ENCODE data around the gene UBAC1. TPM values are rescaled to one million over a fixed set of nuclear protein-coding genes. Genes with fewer than 3 reads are reported as not detected.
"Not testable (repeated sequence)": the region's sequence is repeated elsewhere in the genome, so short reads cannot be mapped to it uniquely, and the experiment has no call there.

UBAC1 gene
- total RNA-seq, 2 experiments from 2014 or later, result 41.7 to 42.8 TPM

DNA sequence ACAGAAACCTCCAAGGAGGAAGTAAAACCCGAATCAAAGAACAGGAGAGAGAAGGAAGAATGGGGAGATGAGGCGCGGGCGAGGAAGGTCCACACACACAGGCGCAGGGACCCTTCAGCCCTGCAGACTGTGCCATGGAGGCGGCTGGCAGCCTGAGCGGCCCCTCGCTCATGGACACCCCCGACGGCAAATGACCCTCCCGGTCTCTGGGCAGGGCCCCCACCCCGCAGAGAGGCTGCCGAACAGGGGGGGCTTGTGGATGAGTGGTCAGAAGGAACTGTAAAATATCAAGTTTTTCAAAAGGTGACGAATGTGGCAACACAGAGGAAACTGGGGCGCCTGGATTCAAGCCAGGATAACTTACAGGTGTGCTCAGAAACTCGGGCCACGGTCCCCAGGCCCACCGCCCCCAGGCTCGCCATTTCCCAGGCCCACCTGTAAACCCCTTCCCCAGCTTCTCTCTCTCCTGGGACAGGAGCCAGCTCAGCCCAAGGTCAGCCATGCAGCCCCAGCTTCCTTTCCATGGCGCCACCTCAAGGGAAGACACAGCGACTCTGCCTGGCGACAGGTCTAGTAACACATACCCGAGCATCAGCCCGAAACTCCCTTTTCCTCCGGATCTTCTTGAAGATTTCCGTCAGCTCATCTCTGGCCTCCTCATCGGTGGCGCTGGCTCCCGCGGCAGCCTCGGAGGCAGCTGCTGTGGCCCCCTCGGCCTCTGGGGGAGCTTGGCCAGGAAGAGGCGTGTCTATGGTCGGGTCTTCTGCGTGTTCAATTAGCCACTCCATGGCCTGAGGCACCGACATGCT lies 16.5 kb downstream of the UBAC1 start:
- intact Hi-C loops (cut with DNase I, micrococcal nuclease), result no loop called here
- H3K27ac Mint-ChIP-seq, result no peak overlapping the region
- POLR2A ChIA-PET, result no interaction called here
- no peak for DNase-seq
- no peaks in the 10 kb centered on the region for H3K27me3 Mint-ChIP-seq
- no peak for ATAC-seq
- peaks cover 61% of the 10 kb centered on the region for H3K36me3 Mint-ChIP-seq (ENCODE audit: low read depth)
- no peaks in the 10 kb centered on the region for H3K9me3 Mint-ChIP-seq (ENCODE audit: low read depth)
- H3K4me3 Mint-ChIP-seq, result no peak overlapping the region
- H3K4me1 Mint-ChIP-seq, result peaks cover 7% of the 10 kb centered on the region
- CTCF ChIA-PET, result interaction anchor here (1.0 kb wide), 1 partner anchor 47 kb away, joined by 4 read pairs; no protein-coding TSS in a partner anchor

DNA sequence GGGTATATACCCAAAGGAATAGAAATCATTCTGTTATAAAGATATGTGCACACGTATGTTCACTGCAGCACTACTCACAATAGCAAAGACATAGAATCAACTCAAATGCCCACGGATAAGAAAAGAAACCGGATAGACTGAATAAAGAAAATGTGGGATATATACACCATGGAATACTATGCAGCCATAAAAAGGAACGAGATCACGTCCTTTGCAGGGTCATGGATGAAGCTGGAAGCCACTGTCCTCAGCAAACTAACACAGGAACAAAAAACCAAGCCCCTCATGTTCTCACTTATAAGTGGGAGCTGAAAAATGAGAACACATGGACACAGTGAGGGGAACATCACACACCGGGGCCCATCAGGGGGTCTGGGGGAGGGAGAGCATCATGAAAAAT lies 17.6 kb downstream of the UBAC1 start:
- H3K4me3 Mint-ChIP-seq; ATAC-seq; DNase-seq; H3K9me3 Mint-ChIP-seq (ENCODE audit: low read depth); POLR2A ChIA-PET; H3K4me1 Mint-ChIP-seq; intact Hi-C loops (cut with DNase I, micrococcal nuclease); CTCF ChIA-PET; H3K27me3 Mint-ChIP-seq; H3K27ac Mint-ChIP-seq: not testable (repeated sequence)
- peaks cover 63% of the 10 kb centered on the region for H3K36me3 Mint-ChIP-seq (ENCODE audit: low read depth)

DNA sequence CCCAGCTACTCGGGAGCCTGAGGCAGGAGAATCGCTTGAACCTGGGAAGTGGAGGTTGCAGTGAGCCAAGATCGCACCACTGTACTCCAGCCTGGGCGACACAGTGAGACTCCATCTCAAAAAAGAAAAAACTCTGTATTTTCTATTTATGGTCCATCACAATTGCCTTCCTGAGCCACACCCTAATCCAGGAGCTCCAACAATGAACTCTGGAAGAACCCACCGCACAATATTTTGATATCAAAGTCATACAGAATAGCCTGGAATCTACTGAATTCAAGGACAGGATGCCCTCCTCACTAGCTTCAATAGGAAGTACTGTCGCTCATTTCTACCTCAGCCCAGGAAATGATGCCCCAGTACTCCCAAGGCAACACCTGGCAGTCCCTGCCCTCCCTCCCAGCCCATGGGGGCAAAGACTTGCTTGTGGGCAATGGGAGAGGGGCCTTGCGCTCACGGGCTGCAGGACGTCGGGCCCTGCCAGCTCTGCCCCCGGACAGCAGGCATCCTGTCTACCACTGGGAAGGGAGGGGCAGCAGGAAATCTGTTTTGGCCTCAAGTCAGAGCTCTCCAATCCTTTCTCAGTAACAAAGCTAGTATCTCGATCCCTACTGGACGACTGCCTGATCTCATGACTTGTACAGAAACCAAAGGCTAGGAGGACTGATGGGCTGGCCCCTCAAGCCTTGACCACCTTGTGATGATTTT lies 19.7 kb downstream of the UBAC1 start:
- H3K36me3 Mint-ChIP-seq (ENCODE audit: low read depth), result peaks cover 73% of the 10 kb centered on the region

DNA sequence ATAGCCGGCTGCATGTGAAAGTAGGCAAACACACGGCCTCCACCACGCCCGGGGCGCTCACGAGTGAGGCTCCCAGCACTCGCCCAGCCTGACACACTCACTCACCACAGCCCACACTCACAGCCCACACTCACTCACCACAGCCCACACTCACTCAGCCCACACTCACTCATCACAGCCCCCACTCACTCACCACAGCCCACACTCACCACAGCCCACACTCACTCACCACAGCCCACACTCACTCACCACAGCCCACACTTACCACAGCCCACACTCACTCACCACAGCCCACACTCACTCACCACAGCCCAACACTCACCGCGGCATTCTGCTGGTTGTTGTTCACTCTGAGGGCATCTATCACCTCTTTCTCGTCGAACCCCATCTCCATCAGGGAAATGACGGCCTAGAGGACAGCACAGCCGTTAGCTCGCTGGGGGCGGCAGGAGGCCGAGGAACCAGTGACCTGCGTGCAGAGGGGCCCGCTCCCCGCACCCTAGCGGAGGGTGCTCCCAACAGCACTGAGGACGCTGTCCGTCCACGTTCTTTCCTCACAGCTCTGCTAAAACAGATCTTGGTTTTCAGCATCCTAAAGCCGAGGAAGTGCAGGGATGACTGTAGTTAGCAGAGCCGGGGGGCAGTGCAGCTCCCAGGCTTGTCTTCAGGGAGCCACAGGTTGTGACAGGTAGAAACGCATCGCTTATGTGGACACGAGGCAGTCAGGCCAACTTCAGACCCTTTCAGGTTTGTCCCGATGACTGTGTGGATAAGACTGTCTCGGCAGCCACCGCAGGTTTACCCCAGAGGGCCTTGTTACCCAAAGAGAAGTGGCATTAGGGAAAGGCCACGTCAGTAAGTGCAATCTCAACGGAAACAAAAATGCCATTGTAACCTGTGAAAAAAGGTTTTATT lies 21.6 kb downstream of the UBAC1 start:
- ChIA-PET CTCF (no interaction called here), POLR2A (no interaction called here)
- Mint-ChIP-seq H3K4me3 (peak overlapping the region; percentile 71), H3K36me3 (ENCODE audit: low read depth) (peaks cover 71% of the 10 kb centered on the region), H3K27me3 (no peaks in the 10 kb centered on the region), H3K9me3 (ENCODE audit: low read depth) (peaks cover 3% of the 10 kb centered on the region), H3K27ac (peak overlapping the region; percentile 84), H3K4me1 (peaks cover 8% of the 10 kb centered on the region)
- ATAC-seq (peak; percentile 69), DNase-seq (peak; percentile 71)
- intact Hi-C loops (cut with DNase I, micrococcal nuclease), result loop anchor here (1.0 kb wide), 3 partner anchors 14 to 34 kb away; partner anchors contain the start of gene UBAC1 (in 1 of the 2)

More for the DNA sequence above, 19.7 kb downstream of the UBAC1 start:
- Mint-ChIP-seq H3K4me3 (no peak overlapping the region), H3K27ac (no peak overlapping the region), H3K4me1 (peaks cover 8% of the 10 kb centered on the region), H3K9me3 (ENCODE audit: low read depth) (peaks cover 3% of the 10 kb centered on the region), H3K27me3 (no peaks in the 10 kb centered on the region)
- ATAC-seq, result no peak
- ChIA-PET CTCF (no interaction called here), POLR2A (interaction anchor here (1.3 kb wide), 1 partner anchor 16 kb away, joined by 5 read pairs; no protein-coding TSS in a partner anchor)
- intact Hi-C loops (cut with DNase I, micrococcal nuclease), result no loop called here
- no peak for DNase-seq

DNA sequence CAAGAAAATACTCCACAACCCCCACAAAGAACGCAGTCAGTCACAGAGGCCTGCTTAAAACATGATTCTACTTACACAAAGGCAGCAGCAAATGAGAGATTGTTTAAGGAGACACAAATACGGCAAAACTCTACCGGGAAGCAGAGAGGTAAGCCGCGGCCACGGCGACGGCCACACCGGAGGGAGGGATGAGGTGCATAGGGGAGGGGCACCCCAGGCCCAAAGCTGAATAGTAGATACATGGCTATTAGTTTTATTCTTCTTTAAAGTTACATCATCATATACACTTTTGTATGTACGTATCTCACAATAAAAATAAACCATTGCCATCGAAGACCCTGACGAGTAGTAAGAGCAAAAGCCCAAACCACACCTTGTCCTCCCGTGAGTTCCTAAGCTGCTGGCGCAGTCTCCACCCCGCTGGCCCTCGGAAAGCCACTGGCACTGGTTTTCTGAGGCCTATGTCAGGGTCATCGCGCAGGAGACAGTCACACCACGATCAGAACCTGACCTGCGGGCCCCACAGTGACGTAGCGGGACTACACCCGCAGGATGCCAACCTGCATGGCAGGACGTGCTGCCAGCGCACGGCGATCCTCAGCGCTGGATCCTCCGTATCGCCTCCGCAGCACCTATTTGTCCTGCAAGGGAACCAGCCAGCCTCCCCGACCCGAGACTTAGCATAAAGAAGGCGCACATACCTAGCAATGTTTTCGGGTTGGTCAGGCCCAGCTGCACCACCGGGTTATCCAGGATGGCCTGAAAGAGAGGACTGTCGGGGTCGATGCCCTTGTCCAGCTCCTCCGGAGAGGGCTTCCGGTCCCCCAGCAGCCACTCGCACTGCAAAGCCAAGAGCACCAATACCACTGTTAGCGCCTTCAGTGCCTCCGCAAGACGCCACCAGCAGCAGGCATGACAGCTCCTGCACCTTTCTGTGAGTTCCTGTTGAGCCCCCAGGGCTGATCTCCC lies 23.4 kb downstream of the UBAC1 start:
- ATAC-seq (no peak), DNase-seq (no peak)
- Mint-ChIP-seq H3K9me3 (ENCODE audit: low read depth) (peaks cover 3% of the 10 kb centered on the region), H3K27ac (no peak overlapping the region), H3K4me3 (no peak overlapping the region), H3K36me3 (ENCODE audit: low read depth) (peaks cover 63% of the 10 kb centered on the region), H3K27me3 (no peaks in the 10 kb centered on the region), H3K4me1 (peaks cover 8% of the 10 kb centered on the region)
- ChIA-PET CTCF (interaction anchor here (0.7 kb wide), 1 partner anchor 30 kb away, joined by 3 read pairs; no protein-coding TSS in a partner anchor), POLR2A (no interaction called here)
- intact Hi-C loops (cut with DNase I, micrococcal nuclease), result no loop called here

DNA sequence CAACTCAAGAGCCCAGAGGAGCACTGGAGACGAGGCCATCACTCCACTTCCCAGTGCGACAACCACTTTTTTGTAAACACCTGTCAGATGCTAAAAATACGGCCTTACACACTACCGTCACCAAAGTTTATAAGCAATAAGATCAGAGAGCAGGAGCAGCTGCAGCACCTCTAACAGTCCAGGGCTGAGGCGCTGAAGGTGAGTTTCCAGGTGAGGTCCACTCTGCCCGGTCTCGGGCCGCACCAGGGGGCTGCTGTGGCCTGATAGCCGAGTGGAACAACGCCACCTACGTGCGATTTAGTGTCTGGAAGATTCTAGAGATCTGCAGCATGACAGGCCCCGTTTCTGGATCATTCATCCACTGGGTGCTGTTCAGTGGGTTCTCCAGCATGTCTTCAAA lies 28.1 kb downstream of the UBAC1 start:
- H3K27ac Mint-ChIP-seq, result no peak overlapping the region
- DNase-seq, result no peak
- POLR2A ChIA-PET, result interaction anchor here (0.7 kb wide), 1 partner anchor 521 kb away, joined by 3 read pairs; no protein-coding TSS in a partner anchor
- no peaks in the 10 kb centered on the region for H3K27me3 Mint-ChIP-seq
- CTCF ChIA-PET, result no interaction called here
- H3K36me3 Mint-ChIP-seq (ENCODE audit: low read depth), result peaks cover 53% of the 10 kb centered on the region
- intact Hi-C loops (cut with DNase I, micrococcal nuclease), result no loop called here
- H3K9me3 Mint-ChIP-seq (ENCODE audit: low read depth), result no peaks in the 10 kb centered on the region
- H3K4me1 Mint-ChIP-seq, result peaks cover 2% of the 10 kb centered on the region
- no peak overlapping the region for H3K4me3 Mint-ChIP-seq
- no peak for ATAC-seq

DNA sequence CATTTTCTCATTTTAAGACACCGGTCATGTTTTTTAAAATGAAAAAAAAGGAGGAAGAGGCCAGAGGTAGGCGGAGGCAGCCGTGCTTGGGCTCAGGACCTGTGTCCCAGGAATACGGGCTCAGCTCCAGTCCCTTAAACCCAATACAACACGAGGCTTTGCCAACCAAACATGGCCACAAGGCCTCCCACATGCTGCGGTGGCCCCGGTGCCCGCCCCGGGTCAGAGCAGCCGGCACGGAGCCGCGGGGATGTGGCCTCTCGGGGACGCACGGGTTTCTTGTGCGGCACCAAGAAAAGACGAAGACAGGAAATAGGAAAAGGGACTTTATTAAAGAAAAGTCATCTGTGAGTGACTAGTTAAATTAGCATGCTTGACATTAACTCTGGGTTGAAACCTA lies 28.5 kb downstream of the UBAC1 start:
- CTCF ChIA-PET, result no interaction called here
- no peak overlapping the region for H3K4me3 Mint-ChIP-seq

DNA sequence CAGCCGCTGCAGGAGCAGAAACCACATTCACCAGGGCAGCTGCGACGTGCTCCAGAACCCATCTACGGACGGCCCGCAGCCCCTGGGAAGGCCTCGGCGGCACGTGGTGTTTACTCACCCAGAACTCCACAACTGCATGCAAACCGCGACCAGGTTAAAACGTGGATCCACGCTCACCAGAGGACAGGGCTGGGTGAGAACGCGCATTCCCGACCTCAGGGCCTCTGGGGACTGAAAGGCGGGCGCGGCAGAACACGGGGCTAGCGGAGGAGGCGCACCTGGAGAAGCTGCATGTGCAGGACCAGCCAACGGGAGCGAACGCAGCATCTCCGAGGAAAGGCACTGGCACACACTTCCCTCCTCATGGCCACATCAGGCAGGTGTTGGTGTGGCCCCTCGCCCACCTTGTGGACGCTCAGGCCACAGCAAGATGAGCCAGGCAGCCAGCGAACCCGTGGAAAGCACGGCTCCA lies 29.8 kb downstream of the UBAC1 start:
- ATAC-seq (no peak), DNase-seq (no peak)
- H3K36me3 Mint-ChIP-seq (ENCODE audit: low read depth), result peaks cover 40% of the 10 kb centered on the region
- peaks cover 17% of the 10 kb centered on the region for H3K4me1 Mint-ChIP-seq
- POLR2A ChIA-PET, result no interaction called here
- CTCF ChIA-PET, result no interaction called here
- H3K27me3 Mint-ChIP-seq, result no peaks in the 10 kb centered on the region
- intact Hi-C loops (cut with DNase I, micrococcal nuclease), result no loop called here
- no peak overlapping the region for H3K27ac Mint-ChIP-seq
- H3K4me3 Mint-ChIP-seq, result no peak overlapping the region
- H3K9me3 Mint-ChIP-seq (ENCODE audit: low read depth), result no peaks in the 10 kb centered on the region

More for the DNA sequence above, 28.5 kb downstream of the UBAC1 start:
- Mint-ChIP-seq H3K27ac (no peak overlapping the region), H3K4me1 (peaks cover 7% of the 10 kb centered on the region), H3K36me3 (ENCODE audit: low read depth) (peaks cover 48% of the 10 kb centered on the region), H3K9me3 (ENCODE audit: low read depth) (no peaks in the 10 kb centered on the region), H3K27me3 (no peaks in the 10 kb centered on the region)
- POLR2A ChIA-PET, result interaction anchor here (0.7 kb wide), 1 partner anchor 521 kb away, joined by 3 read pairs; no protein-coding TSS in a partner anchor
- ATAC-seq (no peak), DNase-seq (no peak)
- intact Hi-C loops (cut with DNase I, micrococcal nuclease), result no loop called here

DNA sequence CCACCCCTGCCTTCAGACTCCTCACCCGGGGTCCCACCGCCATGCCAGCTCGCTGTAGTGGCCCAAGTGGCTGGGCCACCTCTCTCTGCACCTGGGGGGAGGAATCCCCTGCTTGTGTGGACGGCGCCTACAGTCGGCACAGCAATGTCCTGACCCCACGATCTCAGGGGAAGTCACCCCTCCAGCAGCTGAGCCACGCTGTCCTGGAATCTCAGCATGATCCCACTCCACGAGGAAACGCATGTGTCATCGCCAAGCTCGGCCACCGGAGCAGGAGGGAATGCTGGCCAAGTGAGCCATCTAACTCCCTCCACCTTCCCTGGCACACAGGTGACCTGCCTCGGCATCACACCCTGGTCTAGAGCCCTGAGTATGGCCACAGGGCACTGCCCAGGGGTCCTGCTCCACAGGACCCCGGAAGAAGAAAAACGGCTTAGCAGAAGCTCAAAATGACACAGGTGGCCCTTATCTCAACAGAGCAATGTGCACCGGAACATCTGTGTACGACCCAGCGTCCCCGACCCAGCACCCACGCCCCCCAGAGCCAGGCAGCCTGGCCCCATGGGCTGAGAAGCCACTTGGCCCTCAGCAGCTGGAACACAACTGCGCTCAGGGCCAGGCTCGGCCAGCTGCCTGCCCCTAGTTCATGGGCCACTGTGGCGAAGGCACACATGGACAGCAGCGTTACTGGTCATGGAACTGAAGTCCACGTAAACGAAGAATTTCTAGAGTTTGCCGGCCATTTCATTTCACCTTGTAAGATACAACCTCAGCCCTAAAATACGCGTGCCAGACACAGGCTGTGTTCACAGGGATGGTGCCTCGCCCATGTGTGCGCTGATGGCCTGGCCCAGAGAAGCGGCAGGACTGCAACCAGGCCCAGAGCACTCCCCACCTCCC lies 30.5 kb downstream of the UBAC1 start:
- no peak for ATAC-seq
- ChIA-PET CTCF (interaction anchor here (0.5 kb wide), 1 partner anchor 53 kb away, joined by 3 read pairs; no protein-coding TSS in a partner anchor), POLR2A (no interaction called here)
- no peaks in the 10 kb centered on the region for H3K27me3 Mint-ChIP-seq
- peaks cover 39% of the 10 kb centered on the region for H3K36me3 Mint-ChIP-seq (ENCODE audit: low read depth)
- no peak overlapping the region for H3K27ac Mint-ChIP-seq
- DNase-seq, result no peak
- H3K9me3 Mint-ChIP-seq (ENCODE audit: low read depth), result no peaks in the 10 kb centered on the region
- intact Hi-C loops (cut with DNase I, micrococcal nuclease), result no loop called here
- no peak overlapping the region for H3K4me3 Mint-ChIP-seq
- H3K4me1 Mint-ChIP-seq, result peaks cover 24% of the 10 kb centered on the region

All from activated CD4-positive, alpha-beta T cell treated with anti-CD3 and anti-CD28 coated beads for 36 hours (primary cell).